ENCODE results near the gene YTHDF1. TPM values are rescaled to one million over a fixed set of nuclear protein-coding genes. Genes with fewer than 3 reads are reported as not detected.

The YTHDF1 gene
- total and polyA plus RNA-seq, 2 donors (not counting 1 experiment from before 2014, with no cell fraction given), result 16.3 to 25.9 TPM

DNA sequence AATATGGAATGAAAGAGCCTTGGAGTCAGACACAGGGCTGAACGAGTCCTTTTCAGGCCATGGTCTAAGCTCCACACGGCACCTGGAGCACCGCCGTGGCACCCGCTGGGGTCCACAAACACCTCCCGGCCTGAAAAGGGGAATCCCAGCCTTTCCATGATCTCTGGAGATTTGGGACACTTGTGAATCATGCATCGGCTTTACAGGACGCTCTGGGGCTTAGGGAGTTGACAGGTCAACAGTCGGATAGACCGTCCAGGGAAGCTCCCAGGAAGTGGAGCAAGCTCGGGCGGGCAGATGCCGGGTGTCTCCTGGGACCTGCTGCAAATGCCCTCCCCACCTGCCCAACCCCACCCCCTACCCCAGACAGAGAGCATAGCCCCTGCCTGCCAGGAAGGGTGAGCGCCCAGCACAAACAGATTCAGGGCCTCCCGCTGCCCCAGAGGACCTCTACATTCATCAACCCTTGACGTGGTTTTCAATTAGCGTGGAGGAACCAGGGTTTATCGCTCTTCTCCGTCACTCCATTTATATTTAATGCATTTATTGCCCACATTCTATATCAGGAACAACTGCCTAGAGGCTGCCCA, 53.6 kb downstream of the YTHDF1 start:
- Histone ChIP-seq H4K20me1 (ENCODE audit: control insufficient read depth, extremely low read depth, insufficient read depth, low read length) (no peaks in the 10 kb centered on the region), H3K4me2 (ENCODE audit: extremely low read depth, insufficient read depth, low read length) (no peak overlapping the region), H3K27ac (ENCODE audit: insufficient read depth, low read length) (no peak overlapping the region), H3K79me2 (ENCODE audit: control insufficient read depth, insufficient read depth, low read length) (no peaks in the 10 kb centered on the region), H3K4me1 (ENCODE audit: control insufficient read depth, extremely low read depth, insufficient read depth, low read length) (no peaks in the 10 kb centered on the region), H3K36me3 (ENCODE audit: control insufficient read depth, insufficient read depth, low read length) (no peaks in the 10 kb centered on the region), H3K9ac (ENCODE audit: insufficient read depth, low read length) (no peak overlapping the region), H3K9me3 (ENCODE audit: control insufficient read depth, insufficient read depth, low read depth, low read length) (no peaks in the 10 kb centered on the region), H3K27me3 (ENCODE audit: control insufficient read depth, insufficient read depth, low read length) (no peaks in the 10 kb centered on the region), H3K4me3 (replicated peaks in 1 of 4; ENCODE audit: control extremely low read depth in 1 of 4, insufficient read depth in 1 of 4, low read depth in 3 of 4, low read length in 4 of 4) (no peak overlapping the region), H2AFZ (ENCODE audit: low read length) (no peak overlapping the region)
- DNase-seq (ENCODE audit: low read depth in 2 of 2), result no peak
- TF ChIP-seq, protein P1, sequence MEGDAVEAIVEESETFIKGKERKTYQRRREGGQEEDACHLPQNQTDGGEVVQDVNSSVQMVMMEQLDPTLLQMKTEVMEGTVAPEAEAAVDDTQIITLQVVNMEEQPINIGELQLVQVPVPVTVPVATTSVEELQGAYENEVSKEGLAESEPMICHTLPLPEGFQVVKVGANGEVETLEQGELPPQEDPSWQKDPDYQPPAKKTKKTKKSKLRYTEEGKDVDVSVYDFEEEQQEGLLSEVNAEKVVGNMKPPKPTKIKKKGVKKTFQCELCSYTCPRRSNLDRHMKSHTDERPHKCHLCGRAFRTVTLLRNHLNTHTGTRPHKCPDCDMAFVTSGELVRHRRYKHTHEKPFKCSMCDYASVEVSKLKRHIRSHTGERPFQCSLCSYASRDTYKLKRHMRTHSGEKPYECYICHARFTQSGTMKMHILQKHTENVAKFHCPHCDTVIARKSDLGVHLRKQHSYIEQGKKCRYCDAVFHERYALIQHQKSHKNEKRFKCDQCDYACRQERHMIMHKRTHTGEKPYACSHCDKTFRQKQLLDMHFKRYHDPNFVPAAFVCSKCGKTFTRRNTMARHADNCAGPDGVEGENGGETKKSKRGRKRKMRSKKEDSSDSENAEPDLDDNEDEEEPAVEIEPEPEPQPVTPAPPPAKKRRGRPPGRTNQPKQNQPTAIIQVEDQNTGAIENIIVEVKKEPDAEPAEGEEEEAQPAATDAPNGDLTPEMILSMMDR (conservative IDR thresholded peaks at IDR 0.05 in 1 of 2, IDR thresholded peaks at IDR 0.05 in 1 of 2; ENCODE audit: low read depth in 1 of 2, low read length in 2 of 2), result no peak
- no peak for TF ChIP-seq EZH2 (IDR thresholded peaks at IDR 0.05; ENCODE audit: low read length, missing control alignments)

DNA sequence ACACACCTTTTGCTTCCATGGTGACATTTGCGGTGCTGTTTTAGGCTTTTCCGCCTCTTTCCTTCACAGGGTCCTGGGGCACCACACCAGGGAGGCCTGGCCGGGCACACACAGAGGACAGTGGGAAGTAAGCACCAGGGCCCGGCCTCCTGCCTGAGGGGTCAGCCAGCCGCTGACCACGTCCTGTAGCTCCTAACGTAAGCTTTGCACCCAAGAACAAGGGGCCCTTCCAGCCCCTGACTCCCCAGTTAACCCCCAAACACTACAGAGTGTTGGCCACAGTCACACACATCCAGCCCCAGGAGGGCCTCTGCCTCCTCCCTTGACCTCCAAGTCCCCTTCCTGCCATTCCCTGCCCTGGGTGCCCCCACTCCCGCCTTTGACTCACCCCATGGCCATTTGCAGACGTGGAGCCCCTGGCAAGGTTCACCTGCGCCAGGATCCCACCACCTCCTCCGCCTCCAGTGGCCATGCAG, 54.7 kb downstream of the YTHDF1 start:
- Histone ChIP-seq H3K79me2 (ENCODE audit: control insufficient read depth, insufficient read depth, low read length) (no peaks in the 10 kb centered on the region), H3K9ac (ENCODE audit: insufficient read depth, low read length) (no peak overlapping the region), H3K27ac (ENCODE audit: insufficient read depth, low read length) (no peak overlapping the region), H3K4me3 (replicated peaks in 1 of 4; ENCODE audit: control extremely low read depth in 1 of 4, insufficient read depth in 1 of 4, low read depth in 3 of 4, low read length in 4 of 4) (no peak overlapping the region), H2AFZ (ENCODE audit: low read length) (no peak overlapping the region), H3K9me3 (ENCODE audit: control insufficient read depth, insufficient read depth, low read depth, low read length) (no peaks in the 10 kb centered on the region), H3K4me2 (ENCODE audit: extremely low read depth, insufficient read depth, low read length) (no peak overlapping the region), H3K36me3 (ENCODE audit: control insufficient read depth, insufficient read depth, low read length) (no peaks in the 10 kb centered on the region), H3K27me3 (ENCODE audit: control insufficient read depth, insufficient read depth, low read length) (no peaks in the 10 kb centered on the region), H3K4me1 (ENCODE audit: control insufficient read depth, extremely low read depth, insufficient read depth, low read length) (no peaks in the 10 kb centered on the region), H4K20me1 (ENCODE audit: control insufficient read depth, extremely low read depth, insufficient read depth, low read length) (no peaks in the 10 kb centered on the region)
- TF ChIP-seq, protein P1 (conservative IDR thresholded peaks at IDR 0.05 in 1 of 2, IDR thresholded peaks at IDR 0.05 in 1 of 2; ENCODE audit: low read depth in 1 of 2, low read length in 2 of 2), result no peak
- no peak for TF ChIP-seq EZH2 (IDR thresholded peaks at IDR 0.05; ENCODE audit: low read length, missing control alignments)
- DNase-seq (ENCODE audit: low read depth in 2 of 2), result no peak

DNA sequence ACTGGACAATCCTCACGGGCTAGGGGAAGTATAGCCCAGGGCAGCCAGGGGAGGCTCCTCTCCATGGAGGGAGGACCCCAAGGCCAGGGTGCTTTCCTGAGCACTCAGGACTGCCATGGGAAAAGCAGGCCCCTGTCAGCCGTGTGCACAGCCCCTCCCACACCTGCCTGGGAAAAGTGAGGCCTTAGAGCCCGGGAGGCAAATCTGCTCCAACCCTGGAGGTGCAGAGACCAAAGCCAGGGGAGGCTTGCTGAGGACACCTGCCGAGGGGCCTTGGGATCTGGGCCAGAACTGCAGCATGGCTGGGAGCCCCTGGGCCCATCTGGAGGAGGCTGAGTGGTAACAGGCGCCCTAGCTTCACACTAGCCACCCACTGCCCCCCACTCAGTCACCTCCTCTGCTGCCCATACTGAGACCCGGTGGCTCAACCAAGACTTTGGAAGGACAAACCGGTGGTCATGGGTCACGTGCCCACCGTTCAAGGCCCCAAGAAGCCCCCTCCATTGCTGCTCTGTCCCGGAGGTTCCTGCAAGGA, 55.2 kb downstream of the YTHDF1 start:
- no peak for TF ChIP-seq EZH2 (IDR thresholded peaks at IDR 0.05; ENCODE audit: low read length, missing control alignments)
- TF ChIP-seq, protein P1 (conservative IDR thresholded peaks at IDR 0.05 in 1 of 2, IDR thresholded peaks at IDR 0.05 in 1 of 2; ENCODE audit: low read depth in 1 of 2, low read length in 2 of 2), result no peak
- Histone ChIP-seq H3K27me3 (ENCODE audit: control insufficient read depth, insufficient read depth, low read length) (no peaks in the 10 kb centered on the region), H3K9me3 (ENCODE audit: control insufficient read depth, insufficient read depth, low read depth, low read length) (no peaks in the 10 kb centered on the region), H2AFZ (ENCODE audit: low read length) (no peak overlapping the region), H3K9ac (ENCODE audit: insufficient read depth, low read length) (no peak overlapping the region), H3K4me1 (ENCODE audit: control insufficient read depth, extremely low read depth, insufficient read depth, low read length) (no peaks in the 10 kb centered on the region), H3K79me2 (ENCODE audit: control insufficient read depth, insufficient read depth, low read length) (no peaks in the 10 kb centered on the region), H3K27ac (ENCODE audit: insufficient read depth, low read length) (no peak overlapping the region), H3K36me3 (ENCODE audit: control insufficient read depth, insufficient read depth, low read length) (no peaks in the 10 kb centered on the region), H3K4me2 (ENCODE audit: extremely low read depth, insufficient read depth, low read length) (no peak overlapping the region), H3K4me3 (replicated peaks in 1 of 4; ENCODE audit: control extremely low read depth in 1 of 4, insufficient read depth in 1 of 4, low read depth in 3 of 4, low read length in 4 of 4) (no peak overlapping the region), H4K20me1 (ENCODE audit: control insufficient read depth, extremely low read depth, insufficient read depth, low read length) (no peaks in the 10 kb centered on the region)
- no peak for DNase-seq (ENCODE audit: low read depth in 2 of 2)

All from fibroblast of lung (primary cell).